Spleen (tissue), 7 donors: Measurements from ENCODE around the gene ARHGEF12.

Experiments used
- POLR2AphosphoS5 ChIP-seq, 3 donors: sonication (generic); formaldehyde crosslinking; IDR thresholded peaks; one replicate each; pipeline ENCODE4 v1.5.1; 2017; ENCODE audit warnings: antibody characterized with exemption in 3 of 3
- TF ChIP-seq, protein P1 (sequence below), 11 experiments: fragments of 200-600 bp in 7 of 11; fragments of 450-650 bp in 4 of 11; sonication (generic) in 4 of 11; IDR thresholded peaks in 8 of 11; conservative IDR thresholded peaks in 3 of 11; 1 replicate in 7 of 11; 2 replicates in 4 of 11; pipeline versions ENCODE4 v1.4.0 to v1.8.0; 2016 to 2021; ENCODE audit warnings: antibody characterized with exemption in 11 of 11, inconsistent platforms in 4 of 11, mild to moderate bottlenecking in 1 of 11
- donor health status: DM: no; HTN: no; CAD: no; lungs with moderate emphysema.
- donor health status: DM: no; HTN: no; CAD: no.
- donor health status: DM: no; HTN: no; CAD: no.

DNA sequence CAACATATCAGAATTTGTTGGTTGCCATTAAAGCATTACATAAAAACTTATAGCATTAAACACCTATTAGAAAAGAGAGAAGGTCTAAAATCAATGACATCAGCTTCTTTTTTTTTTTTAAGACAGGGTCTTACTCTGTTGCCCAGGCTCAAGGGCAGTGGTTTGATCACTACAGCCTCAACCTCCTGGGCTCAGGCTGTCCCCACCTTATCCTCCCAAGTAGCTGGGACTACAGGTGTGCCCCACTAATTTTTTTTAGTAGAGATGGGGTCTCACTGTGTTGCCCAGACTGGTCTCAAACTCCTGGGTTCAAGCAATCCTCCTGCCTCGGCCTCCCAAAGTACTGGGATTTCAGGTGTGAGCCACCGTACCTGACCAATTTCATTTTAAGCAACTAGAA, 57.9 kb downstream of the ARHGEF12 start:
- TF ChIP-seq, protein P1, sequence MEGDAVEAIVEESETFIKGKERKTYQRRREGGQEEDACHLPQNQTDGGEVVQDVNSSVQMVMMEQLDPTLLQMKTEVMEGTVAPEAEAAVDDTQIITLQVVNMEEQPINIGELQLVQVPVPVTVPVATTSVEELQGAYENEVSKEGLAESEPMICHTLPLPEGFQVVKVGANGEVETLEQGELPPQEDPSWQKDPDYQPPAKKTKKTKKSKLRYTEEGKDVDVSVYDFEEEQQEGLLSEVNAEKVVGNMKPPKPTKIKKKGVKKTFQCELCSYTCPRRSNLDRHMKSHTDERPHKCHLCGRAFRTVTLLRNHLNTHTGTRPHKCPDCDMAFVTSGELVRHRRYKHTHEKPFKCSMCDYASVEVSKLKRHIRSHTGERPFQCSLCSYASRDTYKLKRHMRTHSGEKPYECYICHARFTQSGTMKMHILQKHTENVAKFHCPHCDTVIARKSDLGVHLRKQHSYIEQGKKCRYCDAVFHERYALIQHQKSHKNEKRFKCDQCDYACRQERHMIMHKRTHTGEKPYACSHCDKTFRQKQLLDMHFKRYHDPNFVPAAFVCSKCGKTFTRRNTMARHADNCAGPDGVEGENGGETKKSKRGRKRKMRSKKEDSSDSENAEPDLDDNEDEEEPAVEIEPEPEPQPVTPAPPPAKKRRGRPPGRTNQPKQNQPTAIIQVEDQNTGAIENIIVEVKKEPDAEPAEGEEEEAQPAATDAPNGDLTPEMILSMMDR (IDR thresholded peaks at IDR 0.05 in 8 of 11, conservative IDR thresholded peaks at IDR 0.05 in 3 of 11) = no peak
- no peak for TF ChIP-seq POLR2AphosphoS5 (IDR thresholded peaks at IDR 0.05)
